ENCODE data around the gene FBXL5. TPM values are rescaled to one million over a fixed set of nuclear protein-coding genes. Genes with fewer than 3 reads are reported as not detected.

FBXL5 gene
- total RNA-seq, 2 donors from 2014 or later = 81.0 to 83.1 TPM

GRCh38 chr4:15690020-15690809 lies 35.1 kb upstream of the FBXL5 start:
- no peak for TF ChIP-seq CTCF (IDR thresholded peaks at IDR 0.05)
- peaks cover 0 to 14% of the 10 kb centered on the region in 2 donors for H3K4me1 ChIP-seq
- no peak overlapping the region for H3K4me3 ChIP-seq
- H3K27me3 ChIP-seq = no peaks in the 10 kb centered on the region
- H3K9me3 ChIP-seq = no peaks in the 10 kb centered on the region
- DNase-seq (ENCODE audit: low spot score) = no peak
- H3K27ac ChIP-seq = peak overlapping the region in 1 of 2 donors; percentile 63
- peaks cover 15% of the 10 kb centered on the region for H3K36me3 ChIP-seq

- H3K9me3 ChIP-seq = no peaks in the 10 kb centered on the region
- H3K36me3 ChIP-seq = peaks cover 15% of the 10 kb centered on the region
- H3K27ac ChIP-seq = peak overlapping the region in 1 of 2 donors; percentile 63
- no peaks in the 10 kb centered on the region for H3K27me3 ChIP-seq
- no peak overlapping the region for H3K4me3 ChIP-seq
- peaks cover 0 to 14% of the 10 kb centered on the region in 2 donors for H3K4me1 ChIP-seq
- TF ChIP-seq CTCF (IDR thresholded peaks at IDR 0.05) = no peak
- DNase-seq (ENCODE audit: low spot score) = no peak
These were observed 34.4 kb upstream of the FBXL5 start for GRCh38 chr4:15689540-15689939.

- TF ChIP-seq CTCF (IDR thresholded peaks at IDR 0.05) = no peak
- Histone ChIP-seq H3K4me1 (peaks cover 0 to 28% of the 10 kb centered on the region in 2 donors), H3K36me3 (peaks cover 15% of the 10 kb centered on the region), H3K4me3 (no peak overlapping the region), H3K27ac (no peak overlapping the region), H3K9me3 (no peaks in the 10 kb centered on the region), H3K27me3 (no peaks in the 10 kb centered on the region)
- DNase-seq (ENCODE audit: low spot score) = no peak
These were observed 32.9 kb upstream of the FBXL5 start for GRCh38 chr4:15688051-15688450.

- Histone ChIP-seq H3K27ac (no peak overlapping the region), H3K4me1 (peaks cover 0 to 29% of the 10 kb centered on the region in 2 donors), H3K4me3 (no peak overlapping the region), H3K27me3 (no peaks in the 10 kb centered on the region), H3K9me3 (no peaks in the 10 kb centered on the region), H3K36me3 (peaks cover 15% of the 10 kb centered on the region)
- TF ChIP-seq CTCF (IDR thresholded peaks at IDR 0.05) = no peak
- no peak for DNase-seq (ENCODE audit: low spot score)
These were observed 29.3 kb upstream of the FBXL5 start for GRCh38 chr4:15684498-15684897.

- Histone ChIP-seq H3K4me3 (peak overlapping the region in 1 of 2 donors; percentile 71), H3K27me3 (no peaks in the 10 kb centered on the region), H3K4me1 (peaks cover 0 to 29% of the 10 kb centered on the region in 2 donors), H3K27ac (no peak overlapping the region), H3K36me3 (peaks cover 10% of the 10 kb centered on the region), H3K9me3 (no peaks in the 10 kb centered on the region)
- TF ChIP-seq CTCF (IDR thresholded peaks at IDR 0.05) = no peak
- DNase-seq (ENCODE audit: low spot score) = no peak
These were observed 28.0 kb upstream of the FBXL5 start for GRCh38 chr4:15683143-15683495.

Measured in right atrium auricular region (tissue), 2 donors.